ENCODE measurements around the gene RPRD1A.
"Not testable (repeated sequence)": the region's sequence is repeated elsewhere in the genome, so short reads cannot be mapped to it uniquely, and the experiment has no call there.

RPRD1A gene

GRCh38 chr18:36031407-36031806 lies 36.0 kb downstream of the RPRD1A start:
- Histone ChIP-seq H3K9ac (ENCODE audit: low read length) (no peak overlapping the region), H3K27ac (ENCODE audit: low read depth, low read length) (no peak overlapping the region), H3K27me3 (ENCODE audit: control insufficient read depth, insufficient read depth, low read length) (no peaks in the 10 kb centered on the region), H3K4me3 (ENCODE audit: low read depth, low read length) (no peak overlapping the region), H3K36me3 (ENCODE audit: control insufficient read depth, insufficient read depth, low read length) (peaks cover 61% of the 10 kb centered on the region), H3K4me1 (ENCODE audit: control insufficient read depth, insufficient read depth, low read length) (no peaks in the 10 kb centered on the region), H3K9me3 (ENCODE audit: control insufficient read depth, insufficient read depth, low read depth, low read length) (no peaks in the 10 kb centered on the region)

DNA sequence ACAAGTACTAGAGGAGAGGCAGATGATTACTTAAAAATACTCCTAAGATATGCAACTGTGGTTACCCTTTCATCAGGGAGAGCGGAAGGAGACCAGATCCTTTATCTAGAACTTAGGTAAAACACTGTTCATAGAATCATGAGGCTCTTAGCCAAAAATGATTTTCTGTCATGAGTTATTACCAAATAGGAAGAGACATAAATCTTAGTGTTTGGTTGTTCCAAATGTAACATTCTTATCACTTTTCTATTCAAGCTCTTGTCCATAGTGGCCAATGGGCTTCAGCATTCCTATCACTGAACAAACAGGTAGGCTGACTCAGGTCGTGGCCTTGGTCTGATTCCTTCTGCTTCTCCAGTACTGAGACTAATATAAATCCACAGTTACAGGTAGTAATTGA lies 38.5 kb downstream of the RPRD1A start:
- no peaks in the 10 kb centered on the region for H3K27me3 ChIP-seq (ENCODE audit: control insufficient read depth, insufficient read depth, low read length)
- no peaks in the 10 kb centered on the region for H3K9me3 ChIP-seq (ENCODE audit: control insufficient read depth, insufficient read depth, low read depth, low read length)
- no peak overlapping the region for H3K9ac ChIP-seq (ENCODE audit: low read length)
- peaks cover 82% of the 10 kb centered on the region for H3K36me3 ChIP-seq (ENCODE audit: control insufficient read depth, insufficient read depth, low read length)
- no peak overlapping the region for H3K27ac ChIP-seq (ENCODE audit: low read depth, low read length)
- H3K4me3 ChIP-seq (ENCODE audit: low read depth, low read length), result no peak overlapping the region
- H3K4me1 ChIP-seq (ENCODE audit: control insufficient read depth, insufficient read depth, low read length), result no peaks in the 10 kb centered on the region

GRCh38 chr18:36025025-36025424 lies 42.3 kb downstream of the RPRD1A start:
- Histone ChIP-seq H3K4me3 (ENCODE audit: low read depth, low read length) (no peak overlapping the region), H3K27me3 (ENCODE audit: control insufficient read depth, insufficient read depth, low read length) (no peaks in the 10 kb centered on the region), H3K9me3 (ENCODE audit: control insufficient read depth, insufficient read depth, low read depth, low read length) (no peaks in the 10 kb centered on the region), H3K9ac (ENCODE audit: low read length) (no peak overlapping the region), H3K36me3 (ENCODE audit: control insufficient read depth, insufficient read depth, low read length) (peaks cover 63% of the 10 kb centered on the region), H3K27ac (ENCODE audit: low read depth, low read length) (no peak overlapping the region), H3K4me1 (ENCODE audit: control insufficient read depth, insufficient read depth, low read length) (no peaks in the 10 kb centered on the region)

GRCh38 chr18:36024241-36024640 lies 43.1 kb downstream of the RPRD1A start:
- H3K9me3 ChIP-seq (ENCODE audit: control insufficient read depth, insufficient read depth, low read depth, low read length), result not testable (repeated sequence)
- H3K36me3 ChIP-seq (ENCODE audit: control insufficient read depth, insufficient read depth, low read length), result peaks cover 59% of the 10 kb centered on the region

GRCh38 chr18:36023336-36023735 lies 44.0 kb downstream of the RPRD1A start:
- H3K36me3 ChIP-seq (ENCODE audit: control insufficient read depth, insufficient read depth, low read length), result peaks cover 50% of the 10 kb centered on the region
- H3K27ac ChIP-seq (ENCODE audit: low read depth, low read length), result no peak overlapping the region
- no peaks in the 10 kb centered on the region for H3K27me3 ChIP-seq (ENCODE audit: control insufficient read depth, insufficient read depth, low read length)
- no peak overlapping the region for H3K4me3 ChIP-seq (ENCODE audit: low read depth, low read length)
- H3K9me3 ChIP-seq (ENCODE audit: control insufficient read depth, insufficient read depth, low read depth, low read length), result no peaks in the 10 kb centered on the region
- no peak overlapping the region for H3K9ac ChIP-seq (ENCODE audit: low read length)
- no peaks in the 10 kb centered on the region for H3K4me1 ChIP-seq (ENCODE audit: control insufficient read depth, insufficient read depth, low read length)

More at GRCh38 chr18:36024241-36024640, 43.1 kb downstream of the RPRD1A start:
- not testable (repeated sequence) for H3K4me3 ChIP-seq (ENCODE audit: low read depth, low read length); H3K27ac ChIP-seq (ENCODE audit: low read depth, low read length); H3K4me1 ChIP-seq (ENCODE audit: control insufficient read depth, insufficient read depth, low read length); H3K27me3 ChIP-seq (ENCODE audit: control insufficient read depth, insufficient read depth, low read length); H3K9ac ChIP-seq (ENCODE audit: low read length)

GRCh38 chr18:36020174-36020711 lies 47.1 kb downstream of the RPRD1A start:
- Histone ChIP-seq H3K36me3 (ENCODE audit: control insufficient read depth, insufficient read depth, low read length) (peaks cover 22% of the 10 kb centered on the region), H3K4me1 (ENCODE audit: control insufficient read depth, insufficient read depth, low read length) (no peaks in the 10 kb centered on the region)

GRCh38 chr18:36017232-36017631 lies 50.1 kb downstream of the RPRD1A start:
- no peak overlapping the region for H3K9ac ChIP-seq (ENCODE audit: low read length)
- no peak overlapping the region for H3K27ac ChIP-seq (ENCODE audit: low read depth, low read length)
- peaks cover 3% of the 10 kb centered on the region; the same call in 1 of the 2 replicates for H3K36me3 ChIP-seq (ENCODE audit: control insufficient read depth, insufficient read depth, low read length)
- H3K4me1 ChIP-seq (ENCODE audit: control insufficient read depth, insufficient read depth, low read length), result no peaks in the 10 kb centered on the region
- H3K9me3 ChIP-seq (ENCODE audit: control insufficient read depth, insufficient read depth, low read depth, low read length), result no peaks in the 10 kb centered on the region
- no peaks in the 10 kb centered on the region for H3K27me3 ChIP-seq (ENCODE audit: control insufficient read depth, insufficient read depth, low read length)
- H3K4me3 ChIP-seq (ENCODE audit: low read depth, low read length), result no peak overlapping the region

More at GRCh38 chr18:36020174-36020711, 47.1 kb downstream of the RPRD1A start:
- Histone ChIP-seq H3K27me3 (ENCODE audit: control insufficient read depth, insufficient read depth, low read length) (no peaks in the 10 kb centered on the region), H3K9me3 (ENCODE audit: control insufficient read depth, insufficient read depth, low read depth, low read length) (no peaks in the 10 kb centered on the region), H3K27ac (ENCODE audit: low read depth, low read length) (no peak overlapping the region), H3K4me3 (ENCODE audit: low read depth, low read length) (no peak overlapping the region), H3K9ac (ENCODE audit: low read length) (no peak overlapping the region)

- H3K4me1 ChIP-seq (ENCODE audit: control insufficient read depth, insufficient read depth, low read length), result no peaks in the 10 kb centered on the region
- H3K36me3 ChIP-seq (ENCODE audit: control insufficient read depth, insufficient read depth, low read length), result peaks cover 3% of the 10 kb centered on the region; the same call in 1 of the 2 replicates
- no peak overlapping the region for H3K4me3 ChIP-seq (ENCODE audit: low read depth, low read length)
- no peak overlapping the region for H3K9ac ChIP-seq (ENCODE audit: low read length)
- H3K9me3 ChIP-seq (ENCODE audit: control insufficient read depth, insufficient read depth, low read depth, low read length), result no peaks in the 10 kb centered on the region
- no peak overlapping the region for H3K27ac ChIP-seq (ENCODE audit: low read depth, low read length)
- H3K27me3 ChIP-seq (ENCODE audit: control insufficient read depth, insufficient read depth, low read length), result no peaks in the 10 kb centered on the region
These were observed 51.7 kb downstream of the RPRD1A start for GRCh38 chr18:36015629-36016028.

DNA sequence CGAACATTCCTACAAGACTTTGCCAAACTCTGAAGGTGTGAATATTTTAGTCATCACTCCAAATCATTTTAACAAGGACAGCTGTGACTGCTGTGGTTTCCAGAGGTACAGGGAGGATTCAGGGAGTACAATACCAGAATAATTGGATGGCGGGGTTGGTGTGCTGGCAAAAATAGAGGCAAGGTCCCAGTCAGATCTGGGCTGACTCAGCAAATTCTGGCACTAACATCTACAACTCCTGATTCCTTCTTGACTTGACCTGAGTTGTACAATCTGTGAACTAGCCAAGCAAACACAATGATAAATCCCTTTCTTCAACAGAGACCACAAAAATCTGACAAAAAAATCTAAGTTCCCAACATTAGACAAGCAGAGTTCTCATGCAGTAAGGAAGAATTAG lies 54.5 kb downstream of the RPRD1A start:
- Histone ChIP-seq H3K27ac (ENCODE audit: low read depth, low read length) (no peak overlapping the region), H3K9ac (ENCODE audit: low read length) (no peak overlapping the region), H3K9me3 (ENCODE audit: control insufficient read depth, insufficient read depth, low read depth, low read length) (no peaks in the 10 kb centered on the region), H3K4me3 (ENCODE audit: low read depth, low read length) (no peak overlapping the region), H3K4me1 (ENCODE audit: control insufficient read depth, insufficient read depth, low read length) (no peaks in the 10 kb centered on the region), H3K36me3 (ENCODE audit: control insufficient read depth, insufficient read depth, low read length) (no peaks in the 10 kb centered on the region), H3K27me3 (ENCODE audit: control insufficient read depth, insufficient read depth, low read length) (no peaks in the 10 kb centered on the region)

GRCh38 chr18:36009214-36009613 lies 58.1 kb downstream of the RPRD1A start:
- H3K27ac ChIP-seq (ENCODE audit: low read depth, low read length), result no peak overlapping the region
- H3K4me3 ChIP-seq (ENCODE audit: low read depth, low read length), result no peak overlapping the region
- H3K27me3 ChIP-seq (ENCODE audit: control insufficient read depth, insufficient read depth, low read length), result no peaks in the 10 kb centered on the region
- H3K36me3 ChIP-seq (ENCODE audit: control insufficient read depth, insufficient read depth, low read length), result no peaks in the 10 kb centered on the region
- H3K4me1 ChIP-seq (ENCODE audit: control insufficient read depth, insufficient read depth, low read length), result no peaks in the 10 kb centered on the region
- H3K9me3 ChIP-seq (ENCODE audit: control insufficient read depth, insufficient read depth, low read depth, low read length), result no peaks in the 10 kb centered on the region
- H3K9ac ChIP-seq (ENCODE audit: low read length), result no peak overlapping the region

- Histone ChIP-seq H3K9me3 (ENCODE audit: control insufficient read depth, insufficient read depth, low read depth, low read length) (no peaks in the 10 kb centered on the region), H3K27me3 (ENCODE audit: control insufficient read depth, insufficient read depth, low read length) (no peaks in the 10 kb centered on the region), H3K36me3 (ENCODE audit: control insufficient read depth, insufficient read depth, low read length) (no peaks in the 10 kb centered on the region), H3K4me1 (ENCODE audit: control insufficient read depth, insufficient read depth, low read length) (no peaks in the 10 kb centered on the region), H3K27ac (ENCODE audit: low read depth, low read length) (no peak overlapping the region), H3K9ac (ENCODE audit: low read length) (no peak overlapping the region), H3K4me3 (ENCODE audit: low read depth, low read length) (no peak overlapping the region)
These were observed 60.4 kb downstream of the RPRD1A start for GRCh38 chr18:36006997-36007396.

GRCh38 chr18:35999925-36000324 lies 67.4 kb downstream of the RPRD1A start:
- Histone ChIP-seq H3K27me3 (ENCODE audit: control insufficient read depth, insufficient read depth, low read length) (no peaks in the 10 kb centered on the region), H3K4me1 (ENCODE audit: control insufficient read depth, insufficient read depth, low read length) (no peaks in the 10 kb centered on the region)

More at GRCh38 chr18:35999925-36000324, 67.4 kb downstream of the RPRD1A start:
- H3K27ac ChIP-seq (ENCODE audit: low read depth, low read length), result no peak overlapping the region
- H3K9me3 ChIP-seq (ENCODE audit: control insufficient read depth, insufficient read depth, low read depth, low read length), result no peaks in the 10 kb centered on the region
- no peak overlapping the region for H3K4me3 ChIP-seq (ENCODE audit: low read depth, low read length)
- H3K36me3 ChIP-seq (ENCODE audit: control insufficient read depth, insufficient read depth, low read length), result no peaks in the 10 kb centered on the region
- no peak overlapping the region for H3K9ac ChIP-seq (ENCODE audit: low read length)

Data from HUES6 (cell line).